Aorta (tissue), 5 donors: Measurements from ENCODE around the gene CSNK1G2. TPM values are rescaled to one million over a fixed set of nuclear protein-coding genes. Genes with fewer than 3 reads are reported as not detected.
A peak's percentile ranks its signal among the peaks of the same experiment; 100 is the strongest.

ENCODE experiments used
- ATAC-seq: fragments of 200-7000 bp; cut with Tn5 transposase; one replicate; pipeline ENCODE4 v1.9.1; 2022; ENCODE audit warnings: moderate library complexity; ENCODE audit not compliant: low FRiP score
- DNase-seq, 2 donors: peaks; one replicate each; pipeline ENCODE4 v3.0.0-alpha.2; 2020
- H3K27ac ChIP-seq, 2 donors: one replicate each; pipeline ENCODE4 v1.5.1; 2013; ENCODE audit warnings: low read length in 2 of 2, mild to moderate bottlenecking in 2 of 2, moderate library complexity in 2 of 2, control low read depth in 1 of 2, inconsistent platforms in 1 of 2, low read depth in 1 of 2
- H3K27me3 ChIP-seq, 2 donors: one replicate each; pipeline ENCODE4 v1.6.1; 2013; ENCODE audit warnings: control low read depth in 1 of 2, low read length in 1 of 2, mild to moderate bottlenecking in 1 of 2, moderate library complexity in 1 of 2; ENCODE audit not compliant: insufficient read depth in 2 of 2, control insufficient read depth in 1 of 2
- H3K36me3 ChIP-seq, 2 donors: one replicate each; pipeline ENCODE4 v1.6.1; 2013; ENCODE audit warnings: control low read depth in 1 of 2, low read length in 1 of 2, mild to moderate bottlenecking in 1 of 2; ENCODE audit not compliant: insufficient read depth in 2 of 2, control insufficient read depth in 1 of 2
- H3K4me1 ChIP-seq, 2 donors: one replicate each; pipeline ENCODE4 v1.6.1; 2013; ENCODE audit warnings: low read length in 2 of 2, control low read depth in 1 of 2, mild to moderate bottlenecking in 1 of 2, moderate library complexity in 1 of 2; ENCODE audit not compliant: insufficient read depth in 2 of 2, control insufficient read depth in 1 of 2
- H3K4me3 ChIP-seq, 2 donors: one replicate each; pipeline ENCODE4 v1.5.1; 2013; ENCODE audit warnings: low read length in 2 of 2, control low read depth in 1 of 2, mild to moderate bottlenecking in 1 of 2
- H3K9me3 ChIP-seq: one replicate; pipeline ENCODE4 v1.6.1; 2013; ENCODE audit warnings: mild to moderate bottlenecking, low read length; ENCODE audit not compliant: control insufficient read depth
- WGBS, 2 donors: extraction: QIAGEN DNeasy Blood & Tissue Kit; methylation state at CpG; one replicate each; pipeline ENCODE4 v1.1.7; 2013; 5-methylcytosine and 5-hydroxymethylcytosine counted together
- intact Hi-C, 2 donors: fragments of 100-400 bp; cut with DNase I; formaldehyde crosslinking; loops; one replicate each; pipeline versions ENCODE4 v1.14.2 to v1.15.0; 2022
- polyA plus RNA-seq, 2 donors: library from polyadenylated mRNA; stranded (reverse); fragments of 200-250 nt; gene quantifications; one replicate each; pipeline ENCODE4 v1.2.3, GENCODE V29; 2013
- total RNA-seq, 2 donors: library from RNA; stranded (reverse); fragmentation: NEBNext Ultra II Directional; extraction: Animal tissue kit (Norgen Biotek cat#: 25700); gene quantifications; one replicate each; pipeline ENCODE4 v1.2.1, GENCODE V29; 2021
- donor health status: healthy with polysubstance abuse.
- donor health status: Bipolar disorder and iron deficiency.
- donor health status: DM: no; HTN: no; CAD: no.
- donor health status: DM: no; HTN: no; CAD: no.
- donor health status: DM: yes; HTN: yes; CAD: no.

The CSNK1G2 gene
- total and polyA plus RNA-seq, 4 donors: 41.0 to 59.8 (median 51.4) TPM

- intact Hi-C loops: no loop called here
- Histone ChIP-seq H3K4me1 (no peaks in the 10 kb centered on the region), H3K9me3 (no peaks in the 10 kb centered on the region), H3K27ac (no peak overlapping the region), H3K4me3 (no peak overlapping the region), H3K36me3 (peaks cover 0 to 4% of the 10 kb centered on the region in 2 donors), H3K27me3 (no peaks in the 10 kb centered on the region)
- ATAC-seq (peak; percentile 19), DNase-seq (peak in 1 of 2 donors; percentile 61)
- WGBS, 2 donors: 91 to 92% methylated on average over 6 to 8 of the region's 8 CpGs
Observed at GRCh38 chr19:1923319-1923718, 17.7 kb upstream of the CSNK1G2 start.

- H3K36me3 ChIP-seq: no peaks in the 10 kb centered on the region
Observed at GRCh38 chr19:1924320-1924961, 16.5 kb upstream of the CSNK1G2 start.

GRCh38 chr19:1925544-1925943 lies 15.4 kb upstream of the CSNK1G2 start:
- DNase-seq (peak in 1 of 2 donors; percentile 52), ATAC-seq (no peak)
- H3K9me3 ChIP-seq: no peaks in the 10 kb centered on the region
- H3K4me1 ChIP-seq: no peaks in the 10 kb centered on the region
- intact Hi-C loops: loop anchor here in 1 of 2 donors (5.0 kb wide), 1 partner anchor 147 kb away; no protein-coding TSS in a partner anchor
- 85 to 87% methylated on average over 15 to 16 of the region's 16 CpGs for WGBS, 2 donors
- H3K27me3 ChIP-seq: no peaks in the 10 kb centered on the region
- no peak overlapping the region for H3K27ac ChIP-seq
- H3K36me3 ChIP-seq: no peaks in the 10 kb centered on the region
- H3K4me3 ChIP-seq: no peak overlapping the region

More at GRCh38 chr19:1924320-1924961, 16.5 kb upstream of the CSNK1G2 start:
- intact Hi-C loops: no loop called here
- ATAC-seq (no peak), DNase-seq (no peak)
- WGBS, 2 donors: 92% methylated on average over 35 of the region's 35 CpGs
- no peak overlapping the region for H3K27ac ChIP-seq
- H3K4me3 ChIP-seq: no peak overlapping the region
- H3K27me3 ChIP-seq: no peaks in the 10 kb centered on the region
- H3K4me1 ChIP-seq: no peaks in the 10 kb centered on the region
- H3K9me3 ChIP-seq: no peaks in the 10 kb centered on the region

GRCh38 chr19:1929021-1929742 lies 11.8 kb upstream of the CSNK1G2 start:
- H3K36me3 ChIP-seq: no peaks in the 10 kb centered on the region
- no peaks in the 10 kb centered on the region for H3K9me3 ChIP-seq
- 9 to 12% methylated on average over 41 to 42 of the region's 42 CpGs for WGBS, 2 donors
- peak; percentile 92 for ATAC-seq
- intact Hi-C loops: loop anchor here in 1 of 2 donors (5.0 kb wide), 1 partner anchor 143 kb away; no protein-coding TSS in a partner anchor
- H3K4me3 ChIP-seq: no peak overlapping the region
- peak; percentile 86 to 93 for DNase-seq
- no peaks in the 10 kb centered on the region for H3K27me3 ChIP-seq
- H3K27ac ChIP-seq: no peak overlapping the region
- H3K4me1 ChIP-seq: no peaks in the 10 kb centered on the region

GRCh38 chr19:1931445-1931844 lies 9.5 kb upstream of the CSNK1G2 start:
- ATAC-seq: no peak
- H3K4me3 ChIP-seq: no peak overlapping the region
- 79 to 87% methylated on average over 1 of the region's 1 CpG for WGBS, 2 donors
- DNase-seq: no peak
- no peak overlapping the region for H3K27ac ChIP-seq
- H3K27me3 ChIP-seq: no peaks in the 10 kb centered on the region
- no peaks in the 10 kb centered on the region for H3K36me3 ChIP-seq
- H3K4me1 ChIP-seq: no peaks in the 10 kb centered on the region
- no peaks in the 10 kb centered on the region for H3K9me3 ChIP-seq
- intact Hi-C loops: loop anchor here in 1 of 2 donors (10.0 kb wide), 1 partner anchor 133 kb away; no protein-coding TSS in a partner anchor

GRCh38 chr19:1932395-1932794 lies 8.6 kb upstream of the CSNK1G2 start:
- DNase-seq (no peak), ATAC-seq (no peak)
- 89 to 90% methylated on average over 8 of the region's 8 CpGs for WGBS, 2 donors
- Histone ChIP-seq H3K4me1 (no peaks in the 10 kb centered on the region), H3K27ac (no peak overlapping the region), H3K4me3 (no peak overlapping the region), H3K9me3 (no peaks in the 10 kb centered on the region), H3K27me3 (no peaks in the 10 kb centered on the region), H3K36me3 (no peaks in the 10 kb centered on the region)
- intact Hi-C loops: loop anchor here in 1 of 2 donors (10.0 kb wide), 1 partner anchor 132 kb away; no protein-coding TSS in a partner anchor

GRCh38 chr19:1933244-1933643 lies 7.7 kb upstream of the CSNK1G2 start:
- no peak for ATAC-seq
- Histone ChIP-seq H3K4me3 (no peak overlapping the region), H3K4me1 (no peaks in the 10 kb centered on the region), H3K9me3 (no peaks in the 10 kb centered on the region), H3K27me3 (no peaks in the 10 kb centered on the region), H3K27ac (no peak overlapping the region), H3K36me3 (no peaks in the 10 kb centered on the region)
- intact Hi-C loops: loop anchor here in 1 of 2 donors (10.0 kb wide), 1 partner anchor 132 kb away; no protein-coding TSS in a partner anchor
- DNase-seq: no peak
- WGBS, 2 donors: 71 to 75% methylated on average over 7 of the region's 7 CpGs

- ATAC-seq: no peak
- Histone ChIP-seq H3K4me3 (no peak overlapping the region), H3K27ac (no peak overlapping the region), H3K4me1 (no peaks in the 10 kb centered on the region), H3K9me3 (no peaks in the 10 kb centered on the region), H3K27me3 (no peaks in the 10 kb centered on the region), H3K36me3 (no peaks in the 10 kb centered on the region)
- DNase-seq: no peak
- WGBS, 2 donors: 88 to 91% methylated on average over 8 of the region's 8 CpGs
- intact Hi-C loops: loop anchor here in 1 of 2 donors (10.0 kb wide), 1 partner anchor 131 kb away; no protein-coding TSS in a partner anchor
Observed at GRCh38 chr19:1933942-1934341, 7.0 kb upstream of the CSNK1G2 start.
